Esophagus muscularis mucosa (tissue), 4 donors: ENCODE results near the gene CPB1. TPM values are rescaled to one million over a fixed set of nuclear protein-coding genes. Genes with fewer than 3 reads are reported as not detected.

Source experiments
- total RNA-seq, 4 donors: library from RNA; depleted of rRNA; stranded (reverse); fragments of >200 nt; gene quantifications; one replicate each; pipeline versions ENCODE4 v1.1.0 to v1.2.1, GENCODE V29; 2016

The CPB1 gene
- total RNA-seq, 4 donors from 2014 or later: 0.46 TPM; not detected in 3

Other genes with a start within 250 kb of the CPB1 start
- 10 to 100 TPM; 11.3 to 17.4 (median 14.4) TPM for gene AGTR1, start 129.9 kb upstream of the CPB1 start, total RNA-seq
- gene CPA3, start 37.5 kb downstream of the CPB1 start, total RNA-seq: 10 to 100 TPM in 3 of 4 donors, 1 to 10 TPM in 1; 3.7 to 49.9 (median 28.2) TPM
- 100 to 1,000 TPM; 101 to 177 (median 141) TPM for gene GYG1, start 163.7 kb downstream of the CPB1 start, total RNA-seq